RWPE1 (cell line): ENCODE measurements around the gene ACSS1.

Source experiments
- CTCF ChIA-PET: fragments of 350-600 bp; sonication (Branson Sonifier 250); formaldehyde crosslinking; extraction: SDS; loops from one replicate; lab custom pipeline; 2021; lab: Yijun Ruan, JAX
- POLR2A ChIA-PET: fragments of 400-600 bp; formaldehyde crosslinking; extraction: SDS; loops from one replicate; lab custom pipeline; 2020; ENCODE audit warnings: antibody characterized with exemption; ENCODE audit not compliant: low non-redundant PET; lab: Yijun Ruan, JAX
- DNase-seq: peaks from one replicate; pipeline ENCODE4 v3.0.0; 2012; ENCODE audit warnings: low spot score
- H3K27ac ChIP-seq: fragments of 450-650 bp; 2 replicates; pipeline ENCODE4 v1.5.1; 2017
- CTCF ChIP-seq: fragments of 450-650 bp; conservative IDR thresholded peaks from 2 replicates; pipeline ENCODE4 v1.5.1; 2017; ENCODE audit warnings: low read depth, mild to moderate bottlenecking

Gene ACSS1

DNA sequence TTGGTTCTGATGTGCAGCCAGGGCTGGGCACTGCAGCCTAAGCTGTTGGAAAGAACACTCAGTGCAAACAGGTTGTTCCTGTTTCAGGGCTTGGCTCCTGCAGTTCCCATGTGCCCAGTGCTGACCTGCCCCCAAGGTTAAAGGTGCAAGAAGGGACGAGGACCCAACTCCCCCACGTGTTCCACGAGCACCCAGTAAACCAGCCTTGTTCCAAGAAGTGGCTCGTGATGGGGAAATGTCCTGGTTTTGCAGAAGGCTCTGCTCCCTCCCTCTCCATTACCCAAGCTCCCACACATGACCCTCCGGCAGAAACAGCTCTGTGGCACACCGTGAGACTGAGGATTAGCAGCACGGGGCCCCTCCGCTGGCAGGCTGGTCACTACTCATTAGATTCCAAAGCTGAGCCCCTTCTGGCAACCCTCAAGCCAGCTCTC is 9.4 kb downstream of the ACSS1 start:
- ChIA-PET POLR2A (no interaction called here), CTCF (no interaction called here)
- DNase-seq = no peak
- H3K27ac ChIP-seq = no peak overlapping the region
- no peak for TF ChIP-seq CTCF

- ChIA-PET POLR2A (no interaction called here), CTCF (no interaction called here)
- TF ChIP-seq CTCF = no peak
- no peak overlapping the region for H3K27ac ChIP-seq
- no peak for DNase-seq
These were observed 10.2 kb downstream of the ACSS1 start for GRCh38 chr20:25047766-25048165.

DNA sequence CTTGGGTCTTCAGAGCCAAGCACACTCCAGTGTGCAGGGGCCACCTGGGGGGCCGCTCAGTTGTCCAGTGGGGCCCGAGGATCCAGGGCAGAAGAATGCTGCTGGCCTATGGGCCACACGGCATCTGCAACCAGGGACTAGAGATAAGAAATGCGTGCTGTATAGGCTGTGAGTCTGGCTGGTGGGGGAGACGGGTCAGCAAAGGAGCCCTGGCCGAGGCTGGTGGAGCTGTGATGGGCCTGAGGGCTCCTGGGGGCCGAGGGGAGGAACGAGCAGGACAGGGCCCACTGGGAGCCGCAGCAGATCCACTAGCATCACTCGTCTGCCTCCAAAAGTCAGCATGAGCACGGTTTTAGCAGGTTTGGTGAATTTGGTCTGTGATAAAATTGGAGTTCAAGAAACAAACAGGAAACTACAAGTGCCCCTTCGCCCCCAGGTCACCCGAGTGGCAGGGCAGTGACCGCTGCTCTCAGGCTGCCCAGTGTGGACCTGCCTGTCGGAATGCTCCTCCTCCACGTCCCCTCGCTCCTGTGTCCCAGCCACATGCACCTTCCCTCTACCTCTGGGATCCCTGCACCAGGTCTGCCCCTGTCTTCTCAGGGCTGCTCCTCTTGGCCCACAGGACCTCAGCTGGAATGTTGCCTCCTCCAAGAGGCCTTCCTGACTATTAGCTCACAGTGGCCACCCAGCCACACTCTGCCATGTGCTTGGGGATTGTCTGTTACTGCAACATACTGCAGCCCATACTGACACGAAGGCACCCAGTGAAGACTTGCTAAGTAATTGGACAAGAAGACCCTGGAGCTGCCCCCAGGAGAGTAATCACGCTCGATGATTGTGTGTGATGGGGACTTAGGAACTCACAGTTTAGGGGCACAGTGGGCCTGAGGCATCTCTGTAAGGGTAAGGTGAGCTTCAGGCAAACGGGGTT is 10.9 kb downstream of the ACSS1 start:
- TF ChIP-seq CTCF = no peak
- H3K27ac ChIP-seq = no peak overlapping the region
- POLR2A ChIA-PET = no interaction called here
- CTCF ChIA-PET = interaction anchor here (0.6 kb wide), 1 partner anchor 10 kb away, joined by 5 read pairs; no protein-coding TSS in a partner anchor
- DNase-seq = no peak

DNA sequence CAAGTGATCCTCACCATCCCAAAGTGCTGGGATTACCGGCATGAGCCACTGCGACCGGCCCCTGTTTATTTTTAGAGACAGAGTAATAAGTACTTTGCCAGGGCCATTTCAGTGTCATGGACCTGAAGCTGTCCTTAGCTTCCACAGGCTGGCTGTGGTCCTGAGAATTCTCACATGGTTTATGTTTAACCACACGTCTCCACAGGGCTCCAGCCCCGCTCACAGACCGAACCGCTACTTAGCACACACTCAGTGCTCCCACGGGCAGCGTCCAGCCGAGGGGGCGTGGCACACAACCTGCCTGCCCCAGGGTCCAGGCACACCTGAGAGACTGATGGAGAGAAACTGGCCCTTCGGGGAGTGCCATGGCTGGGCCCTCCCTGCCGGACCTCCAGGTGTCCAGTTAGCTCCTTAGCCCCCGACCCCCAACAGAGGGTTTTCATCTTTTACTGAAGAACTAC is 11.7 kb downstream of the ACSS1 start:
- TF ChIP-seq CTCF = no peak
- CTCF ChIA-PET = no interaction called here
- no peak overlapping the region for H3K27ac ChIP-seq
- no peak for DNase-seq
- POLR2A ChIA-PET = no interaction called here

DNA sequence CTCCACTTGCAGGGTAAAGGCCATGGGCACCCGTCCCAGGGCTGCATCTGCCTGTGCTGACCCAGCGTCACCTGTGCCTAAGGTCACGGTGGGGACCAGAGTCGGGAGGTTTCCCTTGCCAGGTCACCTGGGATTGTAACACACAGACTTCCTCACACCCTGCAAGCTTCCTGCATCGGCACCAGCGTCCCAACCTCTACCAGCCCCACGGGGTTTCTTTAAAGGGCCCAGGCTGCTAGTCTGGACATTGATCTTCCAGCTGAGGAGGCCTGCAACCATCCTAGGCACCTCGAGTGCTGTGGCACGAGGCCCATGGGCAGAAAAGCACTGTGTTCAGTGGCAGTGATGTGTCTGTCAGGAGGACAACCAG is 12.6 kb downstream of the ACSS1 start:
- ChIA-PET POLR2A (no interaction called here), CTCF (no interaction called here)
- H3K27ac ChIP-seq = no peak overlapping the region
- TF ChIP-seq CTCF = no peak
- no peak for DNase-seq

DNA sequence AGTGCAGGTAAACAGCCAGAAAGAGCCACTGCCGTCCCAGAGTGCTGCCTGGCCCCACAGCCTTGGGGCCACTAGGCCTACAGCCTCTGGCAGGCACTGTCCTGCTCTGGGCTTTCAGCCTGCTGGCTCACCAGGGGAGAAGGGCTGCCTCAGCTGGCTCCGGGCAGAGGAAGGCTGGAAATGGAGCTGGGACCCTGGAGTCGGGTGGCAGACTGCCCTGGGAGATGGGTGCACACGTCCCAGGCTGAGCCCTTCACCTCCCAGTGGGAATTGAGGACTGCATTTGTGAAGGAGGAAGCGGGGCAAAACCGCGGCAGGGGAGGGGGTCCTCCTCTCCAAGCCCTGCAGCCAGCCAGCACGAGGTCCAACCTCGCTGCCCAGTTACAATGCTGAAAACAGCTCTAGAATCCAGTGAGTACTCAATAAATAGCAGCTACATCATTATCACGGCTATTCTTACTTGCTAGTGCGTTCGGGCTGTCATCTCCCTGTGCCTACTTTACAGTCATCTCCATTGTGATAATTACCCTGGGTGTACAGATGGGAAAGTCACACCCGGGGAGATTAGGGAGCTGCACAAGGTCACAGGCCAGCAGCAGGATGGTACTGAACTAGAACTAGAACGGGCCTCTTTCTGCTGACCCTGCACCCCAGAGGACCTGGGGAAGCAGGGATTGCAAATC is 13.1 kb downstream of the ACSS1 start:
- no peak for TF ChIP-seq CTCF
- POLR2A ChIA-PET = no interaction called here
- DNase-seq = no peak
- H3K27ac ChIP-seq = no peak overlapping the region
- CTCF ChIA-PET = no interaction called here
